ENCODE results near the gene PROC. TPM values are rescaled to one million over a fixed set of nuclear protein-coding genes. Genes with fewer than 3 reads are reported as not detected.

PROC gene
- total RNA-seq, 2 experiments from 2014 or later: 0.41 to 0.59 TPM

GRCh38 chr2:127392828-127393578 lies 25.2 kb upstream of the PROC start:
- no peak overlapping the region; the same call in 1 of the 2 replicates for H2AFZ ChIP-seq (ENCODE audit: low read length)
- H3K4me2 ChIP-seq (ENCODE audit: low read length): peak overlapping the region; percentile 100
- H3K9me2 ChIP-seq (ENCODE audit: insufficient read depth, low read length): no peaks in the 10 kb centered on the region
- peak overlapping the region; percentile 98 for H3K27ac ChIP-seq (ENCODE audit: low read depth, low read length, poor library complexity, severe bottlenecking)
- no peak for TF ChIP-seq CTCF (conservative IDR thresholded peaks at IDR 0.05; ENCODE audit: low read length)
- no peak for TF ChIP-seq EZH2phosphoT487 (IDR thresholded peaks at IDR 0.05; ENCODE audit: borderline replicate concordance, low read depth, low read length)
- no TSS peak for BruUV-seq (replicated peaks)
- POLR2A ChIA-PET: interaction anchor here (0.8 to 1.2 kb wide), 2 partner anchors 12 to 34 kb away, joined by 3 read pairs; no protein-coding TSS in a partner anchor
- H3K4me1 ChIP-seq (ENCODE audit: insufficient read depth, low read length, poor library complexity, severe bottlenecking): peaks cover 49% of the 10 kb centered on the region
- peaks cover 16% of the 10 kb centered on the region; the same call in 1 of the 2 replicates for H3K79me2 ChIP-seq (ENCODE audit: insufficient read depth, low read depth, low read length)
- CTCF ChIA-PET (ENCODE audit: unreplicated experiment): interaction anchor here (0.9 kb wide), 1 partner anchor 1363 kb away, joined by 3 read pairs; no protein-coding TSS in a partner anchor
- peaks cover 39% of the 10 kb centered on the region for H3K36me3 ChIP-seq (ENCODE audit: insufficient read depth, low read length)
- no peak for DNase-seq (ENCODE audit: low spot score)
- H3K4me3 ChIP-seq (ENCODE audit: low read depth, low read length, poor library complexity, severe bottlenecking): peak overlapping the region; percentile 16
- no peaks in the 10 kb centered on the region for H4K20me1 ChIP-seq (ENCODE audit: insufficient read depth, low read length)
- intact Hi-C loops (cut with micrococcal nuclease; ENCODE audit: unreplicated experiment): no loop called here
- H3K9me3 ChIP-seq (ENCODE audit: low read length): peaks cover 10% of the 10 kb centered on the region

GRCh38 chr2:127394492-127394891 lies 23.7 kb upstream of the PROC start:
- H3K9me3 ChIP-seq (ENCODE audit: low read length): peaks cover 10% of the 10 kb centered on the region
- peaks cover 39% of the 10 kb centered on the region for H3K36me3 ChIP-seq (ENCODE audit: insufficient read depth, low read length)
- H3K4me3 ChIP-seq (ENCODE audit: low read depth, low read length, poor library complexity, severe bottlenecking): no peak overlapping the region
- CTCF ChIA-PET (ENCODE audit: unreplicated experiment): no interaction called here
- no peak overlapping the region for H3K4me2 ChIP-seq (ENCODE audit: low read length)
- DNase-seq (ENCODE audit: low spot score): no peak
- H3K79me2 ChIP-seq (ENCODE audit: insufficient read depth, low read depth, low read length): peaks cover 5% of the 10 kb centered on the region; the same call in 1 of the 2 replicates
- no peaks in the 10 kb centered on the region for H3K9me2 ChIP-seq (ENCODE audit: insufficient read depth, low read length)
- no peaks in the 10 kb centered on the region for H4K20me1 ChIP-seq (ENCODE audit: insufficient read depth, low read length)
- H2AFZ ChIP-seq (ENCODE audit: low read length): no peak overlapping the region
- no peak for TF ChIP-seq CTCF (conservative IDR thresholded peaks at IDR 0.05; ENCODE audit: low read length)
- no peak for TF ChIP-seq EZH2phosphoT487 (IDR thresholded peaks at IDR 0.05; ENCODE audit: borderline replicate concordance, low read depth, low read length)
- H3K4me1 ChIP-seq (ENCODE audit: insufficient read depth, low read length, poor library complexity, severe bottlenecking): peaks cover 37% of the 10 kb centered on the region
- POLR2A ChIA-PET: no interaction called here
- intact Hi-C loops (cut with micrococcal nuclease; ENCODE audit: unreplicated experiment): no loop called here
- H3K27ac ChIP-seq (ENCODE audit: low read depth, low read length, poor library complexity, severe bottlenecking): no peak overlapping the region
- no TSS peak for BruUV-seq (replicated peaks)
